Measurements from ENCODE around the gene BCR.
"Not testable (repeated sequence)": the region's sequence is repeated elsewhere in the genome, so short reads cannot be mapped to it uniquely, and the experiment has no call there.

DNA sequence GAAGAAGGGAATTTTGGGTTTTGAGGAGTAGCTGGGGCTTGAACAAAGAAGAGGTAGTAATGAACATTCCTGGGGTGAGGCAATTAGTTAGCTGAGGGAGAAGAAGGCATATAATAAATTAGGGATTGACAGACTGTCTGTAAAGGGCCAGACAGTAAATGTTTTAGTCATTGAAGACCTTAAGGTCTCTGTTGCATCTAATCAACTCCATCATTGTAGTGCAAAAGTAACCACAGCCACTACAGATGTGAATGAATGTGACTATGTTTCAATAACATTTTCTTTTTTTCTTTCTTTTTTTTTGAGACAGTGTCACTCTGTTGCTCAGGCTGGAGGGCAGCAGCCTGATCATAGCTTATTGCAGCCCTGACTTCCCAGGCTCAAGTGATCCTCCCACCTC, 153.5 kb downstream of the BCR start:
- TF ChIP-seq, protein P1, sequence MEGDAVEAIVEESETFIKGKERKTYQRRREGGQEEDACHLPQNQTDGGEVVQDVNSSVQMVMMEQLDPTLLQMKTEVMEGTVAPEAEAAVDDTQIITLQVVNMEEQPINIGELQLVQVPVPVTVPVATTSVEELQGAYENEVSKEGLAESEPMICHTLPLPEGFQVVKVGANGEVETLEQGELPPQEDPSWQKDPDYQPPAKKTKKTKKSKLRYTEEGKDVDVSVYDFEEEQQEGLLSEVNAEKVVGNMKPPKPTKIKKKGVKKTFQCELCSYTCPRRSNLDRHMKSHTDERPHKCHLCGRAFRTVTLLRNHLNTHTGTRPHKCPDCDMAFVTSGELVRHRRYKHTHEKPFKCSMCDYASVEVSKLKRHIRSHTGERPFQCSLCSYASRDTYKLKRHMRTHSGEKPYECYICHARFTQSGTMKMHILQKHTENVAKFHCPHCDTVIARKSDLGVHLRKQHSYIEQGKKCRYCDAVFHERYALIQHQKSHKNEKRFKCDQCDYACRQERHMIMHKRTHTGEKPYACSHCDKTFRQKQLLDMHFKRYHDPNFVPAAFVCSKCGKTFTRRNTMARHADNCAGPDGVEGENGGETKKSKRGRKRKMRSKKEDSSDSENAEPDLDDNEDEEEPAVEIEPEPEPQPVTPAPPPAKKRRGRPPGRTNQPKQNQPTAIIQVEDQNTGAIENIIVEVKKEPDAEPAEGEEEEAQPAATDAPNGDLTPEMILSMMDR (IDR thresholded peaks at IDR 0.05; ENCODE audit: insufficient read depth, low read length) = not testable (repeated sequence)
- TF ChIP-seq POLR2AphosphoS5 (IDR thresholded peaks at IDR 0.05; ENCODE audit: low read depth); SPI1 (IDR thresholded peaks at IDR 0.05; ENCODE audit: borderline replicate concordance, low read depth): not testable (repeated sequence)
- TF ChIP-seq, protein P2, sequence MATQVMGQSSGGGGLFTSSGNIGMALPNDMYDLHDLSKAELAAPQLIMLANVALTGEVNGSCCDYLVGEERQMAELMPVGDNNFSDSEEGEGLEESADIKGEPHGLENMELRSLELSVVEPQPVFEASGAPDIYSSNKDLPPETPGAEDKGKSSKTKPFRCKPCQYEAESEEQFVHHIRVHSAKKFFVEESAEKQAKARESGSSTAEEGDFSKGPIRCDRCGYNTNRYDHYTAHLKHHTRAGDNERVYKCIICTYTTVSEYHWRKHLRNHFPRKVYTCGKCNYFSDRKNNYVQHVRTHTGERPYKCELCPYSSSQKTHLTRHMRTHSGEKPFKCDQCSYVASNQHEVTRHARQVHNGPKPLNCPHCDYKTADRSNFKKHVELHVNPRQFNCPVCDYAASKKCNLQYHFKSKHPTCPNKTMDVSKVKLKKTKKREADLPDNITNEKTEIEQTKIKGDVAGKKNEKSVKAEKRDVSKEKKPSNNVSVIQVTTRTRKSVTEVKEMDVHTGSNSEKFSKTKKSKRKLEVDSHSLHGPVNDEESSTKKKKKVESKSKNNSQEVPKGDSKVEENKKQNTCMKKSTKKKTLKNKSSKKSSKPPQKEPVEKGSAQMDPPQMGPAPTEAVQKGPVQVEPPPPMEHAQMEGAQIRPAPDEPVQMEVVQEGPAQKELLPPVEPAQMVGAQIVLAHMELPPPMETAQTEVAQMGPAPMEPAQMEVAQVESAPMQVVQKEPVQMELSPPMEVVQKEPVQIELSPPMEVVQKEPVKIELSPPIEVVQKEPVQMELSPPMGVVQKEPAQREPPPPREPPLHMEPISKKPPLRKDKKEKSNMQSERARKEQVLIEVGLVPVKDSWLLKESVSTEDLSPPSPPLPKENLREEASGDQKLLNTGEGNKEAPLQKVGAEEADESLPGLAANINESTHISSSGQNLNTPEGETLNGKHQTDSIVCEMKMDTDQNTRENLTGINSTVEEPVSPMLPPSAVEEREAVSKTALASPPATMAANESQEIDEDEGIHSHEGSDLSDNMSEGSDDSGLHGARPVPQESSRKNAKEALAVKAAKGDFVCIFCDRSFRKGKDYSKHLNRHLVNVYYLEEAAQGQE (IDR thresholded peaks at IDR 0.05; ENCODE audit: insufficient replicate concordance, low read depth) = not testable (repeated sequence)
